Amniotic epithelial cell (primary cell): Measurements from ENCODE around the gene CTRB1.
"Not testable (repeated sequence)": the region's sequence is repeated elsewhere in the genome, so short reads cannot be mapped to it uniquely, and the experiment has no call there.

Experiments used
- DNase-seq: peaks from one replicate; pipeline ENCODE4 v3.0.0-alpha.2; 2010; ENCODE audit warnings: low read depth

Gene CTRB1

DNA sequence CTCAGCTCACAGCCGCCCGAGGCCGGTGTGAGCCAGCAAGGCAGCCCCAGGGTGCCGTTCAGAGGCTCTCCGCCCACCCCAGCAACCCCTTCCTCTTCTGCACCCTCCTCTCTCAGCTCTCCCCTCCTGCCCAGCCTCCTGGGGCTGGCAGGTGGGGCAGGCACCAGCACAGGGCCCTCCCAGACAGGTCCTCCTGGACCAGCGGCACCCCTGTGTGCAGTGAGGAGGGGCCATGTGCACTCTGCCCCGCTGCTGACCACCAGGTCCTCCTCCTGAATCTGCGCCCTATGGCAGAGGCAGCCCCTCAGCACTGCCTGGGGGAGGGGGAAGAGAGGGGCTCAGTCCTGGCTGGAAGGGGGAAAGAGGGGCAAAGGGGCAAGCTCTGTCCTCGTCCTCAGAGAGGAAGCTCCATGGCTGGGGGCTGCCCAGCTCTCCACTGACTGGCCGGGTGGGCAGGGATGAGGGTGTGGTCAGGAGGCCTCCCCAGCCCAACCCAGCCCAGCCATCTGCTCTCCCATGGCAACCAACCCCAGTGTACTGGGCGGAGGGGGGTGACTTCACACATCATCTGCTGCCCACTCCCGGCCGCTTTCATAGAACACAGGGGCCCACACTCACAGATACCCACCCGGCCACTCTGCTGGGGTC lies 38.0 kb downstream of the CTRB1 start:
- no peak for DNase-seq

DNA sequence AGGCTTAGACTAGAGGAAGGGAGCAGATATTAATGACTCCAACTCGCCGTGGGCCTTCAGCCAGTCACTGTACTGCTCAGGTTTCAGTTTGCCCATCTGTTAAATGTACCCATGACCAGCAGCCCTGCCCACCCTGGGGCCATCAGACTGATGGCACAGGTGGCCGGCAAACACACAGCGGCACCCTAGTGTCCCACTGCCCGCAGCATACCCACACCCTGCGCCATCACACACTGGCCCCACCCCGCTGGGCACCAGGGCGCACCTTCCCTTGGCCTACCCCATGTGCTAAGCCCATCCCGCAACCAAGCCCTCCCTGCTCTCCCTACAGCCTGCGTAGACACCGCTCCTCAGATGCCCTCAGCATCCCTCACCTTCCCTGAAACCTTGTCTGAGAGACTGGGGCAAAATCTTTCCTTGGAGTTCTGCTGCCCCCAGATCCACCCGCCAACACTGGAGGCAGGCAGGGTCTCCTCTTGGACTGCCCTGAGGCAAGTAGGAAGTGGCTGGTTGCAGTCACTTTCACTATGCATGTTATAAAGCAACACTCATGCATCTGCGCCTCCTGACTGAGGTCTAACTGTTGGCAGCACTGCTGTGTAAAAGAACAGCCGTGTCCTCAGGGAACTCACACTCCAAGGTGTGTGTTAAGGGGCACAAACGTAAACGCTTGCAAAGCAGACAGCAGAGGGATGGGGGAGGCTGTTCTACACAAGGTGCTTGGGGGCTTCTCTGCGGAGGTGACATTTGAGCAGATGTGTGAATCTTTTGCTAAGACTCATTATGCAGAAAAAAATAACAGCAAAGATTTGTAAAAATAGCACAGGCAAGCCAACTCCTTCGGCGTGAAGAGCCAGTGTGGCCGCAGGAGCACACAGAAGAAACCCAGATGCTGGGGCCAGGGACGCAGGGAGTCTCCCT lies 39.4 kb downstream of the CTRB1 start:
- no peak for DNase-seq

DNA sequence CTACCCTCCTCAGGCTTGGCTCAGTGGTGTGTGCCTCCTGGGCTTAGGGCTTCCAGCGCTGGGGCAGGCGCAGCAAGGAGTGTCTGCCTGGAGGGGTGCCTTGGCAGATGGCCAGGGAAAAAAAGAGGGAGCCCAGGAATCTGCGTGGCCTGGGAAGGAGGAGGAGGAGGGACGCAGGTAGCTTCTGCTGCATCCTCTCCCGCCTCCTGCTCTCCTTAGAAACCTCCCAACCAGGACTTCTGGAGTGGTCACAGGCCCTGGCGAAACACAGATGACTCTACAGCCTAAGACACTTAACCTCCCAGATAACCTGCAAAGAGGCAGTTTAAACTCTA lies 40.0 kb downstream of the CTRB1 start:
- no peak for DNase-seq

DNA sequence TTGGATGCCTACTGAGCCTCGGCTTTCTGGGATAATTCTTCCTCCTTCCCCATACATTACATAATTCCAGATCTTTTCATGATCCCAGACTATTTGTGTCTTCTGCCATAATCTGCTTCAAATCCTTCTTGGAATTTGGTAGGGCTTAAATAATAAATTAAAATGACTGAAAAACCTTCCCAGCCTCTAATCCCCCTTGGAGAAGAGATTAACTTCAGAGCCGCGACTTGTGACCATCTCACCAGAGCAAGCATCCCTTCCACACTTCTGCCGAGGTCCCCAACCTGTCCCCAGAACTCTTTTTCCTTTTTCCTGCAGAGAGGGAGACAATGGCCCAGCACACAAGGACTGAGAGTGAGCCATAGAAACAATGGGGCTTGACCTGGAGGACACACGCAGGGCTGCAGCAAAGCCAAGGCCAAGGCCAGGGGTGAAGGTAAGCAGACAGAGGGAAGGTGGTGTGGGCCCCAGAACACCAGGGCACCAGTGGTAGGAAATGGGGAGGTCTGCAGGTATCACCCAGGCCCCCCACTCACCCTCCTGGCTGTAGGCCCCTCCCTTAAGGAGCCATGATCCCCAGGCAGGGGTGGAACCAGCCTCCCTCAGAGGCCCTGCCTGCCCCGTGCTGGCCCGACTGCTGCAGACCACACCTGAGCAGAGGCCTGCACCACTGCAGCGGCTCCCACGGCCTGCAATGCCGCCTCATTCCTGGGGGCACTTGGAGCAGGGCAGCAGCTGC lies 42.2 kb downstream of the CTRB1 start:
- DNase-seq = no peak

DNA sequence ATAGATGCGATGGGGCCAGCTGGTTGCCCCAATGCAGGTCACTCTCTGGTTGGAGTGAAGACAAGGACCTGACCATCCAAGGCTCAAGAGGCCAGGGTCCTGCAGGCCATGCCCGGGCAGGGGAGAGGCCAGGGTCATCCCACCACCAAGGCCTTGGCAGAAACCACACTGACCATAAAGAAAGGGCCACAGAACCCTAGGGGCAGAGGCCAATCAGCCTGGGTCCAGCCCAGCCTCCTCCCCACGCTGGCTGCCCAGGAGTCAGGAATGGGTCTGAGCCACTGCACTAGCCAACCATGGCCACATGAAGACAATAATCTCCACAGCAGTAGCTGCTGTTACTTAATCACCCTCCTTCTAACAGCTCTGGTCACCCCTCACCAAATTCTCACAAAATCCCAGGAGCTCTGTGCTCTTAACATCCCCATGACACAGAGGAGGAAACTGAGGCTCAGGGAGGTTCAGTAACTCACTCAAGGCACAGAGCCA lies 42.8 kb downstream of the CTRB1 start:
- DNase-seq = no peak

DNA sequence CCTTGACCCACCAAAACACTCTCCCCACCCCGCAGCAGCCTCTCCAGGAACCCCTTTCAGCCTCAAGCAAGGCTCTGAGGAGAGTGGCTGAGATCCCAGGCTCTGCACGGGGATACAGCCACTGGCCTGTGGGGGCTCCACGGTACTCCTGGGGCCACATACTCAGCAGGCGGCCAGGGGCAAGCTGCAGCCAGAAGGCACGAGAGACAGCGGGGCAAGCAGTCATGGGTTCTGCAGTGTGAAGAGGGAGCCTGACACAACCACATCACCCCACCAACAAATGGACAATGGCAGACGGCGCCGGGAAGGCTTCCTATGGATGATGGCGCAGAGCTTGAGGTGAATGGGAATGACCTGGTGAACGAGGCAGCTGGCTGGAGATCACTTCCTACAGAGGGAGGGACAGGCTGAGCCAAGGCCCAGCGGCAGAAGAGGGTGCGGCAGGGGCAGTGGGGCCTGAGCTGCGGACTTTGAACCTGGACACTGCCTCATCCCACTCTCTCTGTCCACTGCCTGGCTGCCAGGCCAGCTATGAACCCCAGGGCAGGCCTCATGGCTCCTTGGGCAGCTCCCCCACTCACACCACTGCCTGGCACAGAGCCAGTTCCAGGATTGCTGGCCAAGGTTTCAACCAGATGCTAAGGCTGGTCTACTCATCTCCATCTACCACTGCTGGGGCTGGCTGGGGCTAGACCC lies 43.5 kb downstream of the CTRB1 start:
- DNase-seq = peak; percentile 79

DNA sequence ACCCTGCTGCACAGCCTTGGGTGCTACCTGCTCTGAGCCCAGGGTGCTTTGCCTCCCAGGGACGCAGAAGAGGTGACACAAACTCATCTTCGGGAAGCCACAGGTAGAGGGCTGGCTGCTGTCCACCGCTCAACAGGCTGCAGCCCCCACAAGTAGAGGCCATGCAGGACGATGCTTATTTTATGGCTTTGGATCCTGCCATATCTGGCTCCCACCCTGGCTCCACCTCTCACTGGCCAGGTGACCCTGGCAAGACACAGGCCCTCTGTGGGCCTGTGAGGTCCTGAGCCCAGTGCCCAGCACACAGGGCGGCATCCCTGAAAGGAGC lies 44.0 kb downstream of the CTRB1 start:
- DNase-seq = no peak

DNA sequence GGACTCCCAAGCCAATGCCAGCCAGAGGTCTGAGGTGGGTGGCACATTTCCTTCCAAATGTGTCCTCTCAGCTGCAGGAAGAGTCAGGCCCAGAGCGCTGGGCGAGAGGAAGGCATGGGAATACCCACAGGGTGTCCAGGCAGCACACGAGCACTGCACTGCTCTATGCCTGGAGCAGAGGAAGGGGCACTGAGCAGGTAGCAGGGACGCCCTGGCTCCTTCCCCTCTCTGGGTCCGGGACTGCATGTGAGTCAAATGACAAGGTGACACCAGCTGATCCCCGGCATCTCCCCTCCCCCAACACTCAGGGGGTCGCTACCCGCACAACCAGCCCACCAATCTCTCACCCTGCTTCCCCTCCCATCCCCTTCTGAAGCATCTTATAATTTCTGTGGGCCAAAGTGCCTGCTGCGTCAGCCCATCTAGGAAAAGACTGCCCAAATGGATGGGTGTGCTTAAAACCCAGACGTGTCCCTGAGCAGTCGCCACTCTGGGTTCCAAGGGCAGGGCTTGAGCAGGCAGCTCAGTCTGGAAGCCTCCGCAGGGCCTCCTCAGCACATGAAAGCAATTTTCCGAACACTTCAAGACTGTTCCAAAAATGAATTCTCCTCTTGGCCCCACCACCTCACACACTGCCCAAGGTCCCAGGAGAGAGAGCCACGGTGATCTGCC lies 44.6 kb downstream of the CTRB1 start:
- DNase-seq = no peak

DNA sequence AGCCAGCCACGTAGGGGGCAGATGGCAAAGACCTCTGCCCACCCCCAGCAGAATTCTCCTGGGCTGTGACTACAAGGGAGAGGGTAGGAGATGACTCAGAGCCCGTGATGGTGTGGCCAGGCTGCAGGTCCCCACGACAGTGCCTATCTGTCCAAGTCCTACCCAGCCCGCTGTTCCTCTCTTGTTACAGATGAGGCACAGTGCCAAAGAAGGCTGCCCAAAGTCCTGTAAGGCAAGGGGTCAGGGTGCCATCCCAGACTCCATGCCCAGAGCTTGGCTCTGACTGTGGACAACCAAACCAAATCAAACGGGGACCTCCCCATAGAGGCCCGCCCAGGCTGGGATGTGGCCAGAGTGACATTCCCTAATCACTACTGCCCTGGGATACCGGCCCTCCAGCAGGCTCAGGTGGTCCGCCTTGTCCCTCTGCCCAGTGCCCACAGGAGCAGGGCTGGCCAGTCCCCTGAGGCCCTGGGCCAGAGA lies 45.2 kb downstream of the CTRB1 start:
- DNase-seq = no peak

DNA sequence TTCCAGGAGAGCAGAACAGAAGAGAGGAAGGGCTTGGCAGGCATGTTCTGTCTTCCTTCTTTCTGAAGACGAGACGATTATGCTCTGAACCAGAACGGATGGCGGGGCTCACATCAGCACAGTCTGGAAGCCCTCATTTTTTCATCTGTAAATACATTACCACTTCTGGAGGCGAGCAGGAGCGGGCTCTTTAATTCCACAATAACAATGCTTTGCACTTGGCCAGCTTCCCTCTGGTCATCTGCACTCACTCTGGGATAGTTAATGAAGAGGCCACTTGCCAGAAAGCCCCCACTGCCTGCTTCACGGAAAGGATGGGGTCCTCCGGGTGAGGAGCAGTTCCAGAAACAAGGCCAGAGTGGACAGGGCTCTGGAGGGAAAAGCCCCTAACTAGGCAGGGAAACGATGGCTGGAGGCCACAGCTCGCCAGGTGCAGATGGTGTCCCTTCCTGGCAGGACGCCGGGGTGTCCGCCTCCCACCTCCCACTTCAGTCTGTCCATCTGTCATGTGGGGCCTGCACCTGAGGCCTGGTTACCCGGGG lies 45.7 kb downstream of the CTRB1 start:
- DNase-seq = no peak

DNA sequence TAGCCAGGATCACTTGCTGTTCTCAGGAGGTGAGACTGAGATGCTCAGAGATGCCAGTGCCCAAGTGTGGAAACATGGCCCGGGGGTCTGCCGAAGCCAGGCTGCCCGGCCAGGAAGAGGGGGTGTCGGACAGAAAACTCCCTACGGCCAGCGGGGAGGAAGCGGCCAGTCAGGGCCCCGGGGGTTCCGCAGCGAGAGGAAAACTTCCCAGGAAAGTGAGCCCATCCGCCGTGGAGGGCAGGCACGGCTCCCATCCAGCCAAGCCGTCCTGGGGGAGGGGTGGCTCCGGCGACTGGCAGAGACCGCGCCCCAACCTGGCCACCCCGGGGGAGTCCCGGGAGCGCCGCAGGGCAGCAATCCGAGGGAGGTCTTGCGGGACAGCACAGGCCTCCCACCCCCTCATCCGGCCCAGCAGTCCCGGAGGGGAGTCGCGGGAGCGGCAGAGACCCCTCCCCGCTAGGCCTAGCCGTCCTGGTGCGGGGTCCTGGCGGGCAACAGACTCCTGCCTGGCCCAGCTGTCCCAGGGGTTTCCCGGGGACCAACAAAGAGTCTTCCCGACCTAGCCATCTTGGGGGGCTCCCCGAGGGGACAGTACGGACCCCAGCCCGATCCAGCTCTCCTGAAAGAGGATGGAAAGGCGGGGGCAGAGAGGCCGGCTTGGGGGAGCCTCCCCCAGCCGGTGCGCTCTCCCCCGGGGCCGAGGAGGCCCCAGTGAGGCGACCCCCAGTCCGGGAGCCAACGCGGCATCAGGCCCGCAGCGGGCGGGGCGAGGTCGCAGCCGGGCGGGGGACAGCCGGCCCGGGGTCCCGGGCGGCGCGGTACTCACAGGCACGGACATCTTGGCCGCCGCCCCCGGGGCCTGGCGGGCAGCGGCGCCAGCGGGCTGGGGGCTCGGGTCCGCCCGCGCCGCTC lies 46.5 kb downstream of the CTRB1 start:
- DNase-seq = no peak

DNA sequence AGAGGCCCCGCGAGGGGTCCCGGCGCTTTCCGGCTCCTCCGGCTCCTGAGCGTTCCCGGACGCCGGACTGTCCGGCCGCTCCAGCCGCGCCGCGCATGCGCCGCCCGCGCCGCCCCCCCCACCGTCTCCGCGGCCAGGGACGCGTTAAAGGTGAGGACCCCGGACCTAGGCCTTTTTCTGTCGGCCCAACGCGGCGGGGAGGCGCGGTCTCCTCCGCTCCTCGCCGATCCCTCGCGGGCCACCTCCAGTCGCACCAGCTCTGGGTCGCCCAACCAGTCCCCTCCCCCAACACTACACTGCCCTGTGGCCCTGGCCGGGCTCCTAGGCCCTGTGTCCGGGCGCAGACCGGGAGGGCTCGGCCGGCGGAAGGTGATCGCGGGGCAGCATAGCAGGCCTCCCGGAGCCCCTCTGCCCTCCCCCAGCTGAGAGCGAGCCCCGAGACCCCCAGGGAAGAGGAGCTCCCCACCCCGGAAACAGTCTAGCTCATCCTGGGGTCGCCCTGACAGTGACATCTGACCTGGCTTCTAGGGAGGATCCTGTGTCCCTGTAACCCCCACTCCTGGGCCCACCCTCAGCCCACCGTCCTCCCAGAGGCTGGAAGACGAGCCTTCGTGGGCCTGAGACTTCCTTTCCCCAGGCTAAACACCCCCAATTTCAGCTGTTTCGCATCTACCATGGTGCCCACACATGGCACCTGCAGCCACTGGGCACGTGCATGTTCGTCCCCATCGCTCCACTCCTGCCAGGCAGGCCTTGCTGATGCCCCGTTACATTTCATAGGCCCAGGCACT lies 47.3 kb downstream of the CTRB1 start:
- DNase-seq = peak; percentile 64

DNA sequence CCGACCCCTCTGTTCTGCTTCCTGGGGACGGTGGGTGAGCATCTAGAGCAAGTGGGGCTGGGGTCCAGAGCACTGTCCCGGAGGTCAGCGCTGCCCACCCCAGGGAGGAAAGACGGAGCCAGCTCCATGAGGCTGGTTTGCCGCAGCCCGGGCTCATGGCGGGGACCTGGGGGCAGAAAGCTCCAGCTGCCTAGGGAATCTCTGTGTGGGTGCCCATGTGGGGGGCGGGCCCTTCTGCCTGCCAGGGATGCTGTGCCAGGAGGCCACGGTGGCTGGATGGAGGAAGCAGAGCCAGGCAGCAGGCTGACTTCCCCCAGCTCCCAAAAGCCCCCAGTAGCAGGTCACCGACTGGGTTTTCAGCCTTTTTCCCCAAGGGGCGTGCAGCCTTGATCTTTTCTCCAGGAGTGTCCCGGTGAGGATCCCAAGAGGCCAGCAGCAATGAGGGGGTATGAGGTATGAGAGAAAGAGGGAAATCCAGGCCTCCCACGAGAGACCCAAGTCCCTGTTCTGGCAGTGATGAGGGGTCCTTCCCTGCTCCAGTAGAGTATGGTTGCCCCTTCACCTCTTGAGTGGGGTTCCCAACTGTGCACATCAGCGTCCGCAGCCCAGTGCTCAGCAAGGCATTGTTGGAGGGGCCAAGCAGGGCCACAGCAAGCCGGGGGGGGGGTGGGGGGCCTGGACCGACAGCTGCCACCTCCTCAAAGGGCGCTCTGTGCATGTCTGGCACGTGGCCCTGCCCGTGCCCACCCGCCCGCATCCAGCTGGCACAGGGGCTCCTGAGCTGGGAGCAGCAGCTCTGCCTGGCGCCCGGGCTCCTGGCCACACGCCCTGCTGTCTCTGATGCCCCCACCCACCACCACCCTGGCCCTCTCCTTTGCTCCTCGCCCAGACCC lies 48.2 kb downstream of the CTRB1 start:
- DNase-seq = no peak

DNA sequence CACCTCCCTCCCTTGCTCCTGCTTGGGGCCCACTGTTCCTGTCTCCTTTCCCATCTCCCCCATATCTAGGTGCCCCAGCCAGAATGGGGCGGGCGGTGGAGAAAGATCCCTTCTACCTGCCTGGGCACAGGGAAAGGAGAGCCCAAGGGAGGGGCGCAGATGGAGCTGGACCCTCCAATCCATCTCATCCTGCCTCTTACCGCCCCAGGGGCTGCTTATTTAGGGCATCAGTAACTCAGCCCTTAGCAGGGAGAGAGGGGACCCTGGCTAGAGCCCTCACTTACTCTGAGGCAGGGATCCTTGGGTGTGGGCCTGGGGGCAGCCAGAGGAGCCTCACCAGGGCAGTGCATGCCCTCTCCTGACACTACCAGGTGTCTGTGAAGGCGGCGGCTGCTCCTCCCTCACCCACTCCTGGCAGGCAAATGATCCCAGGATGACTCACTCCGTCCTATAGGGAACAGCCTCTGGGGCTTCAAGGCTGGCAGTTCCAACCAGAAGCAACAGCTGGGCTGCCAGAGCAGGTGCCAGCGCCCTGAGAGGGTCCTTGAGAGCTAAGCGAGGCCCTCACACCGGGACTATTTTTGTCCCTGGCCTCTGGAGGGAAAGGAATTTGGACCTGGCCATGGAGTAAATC lies 49.0 kb downstream of the CTRB1 start:
- peak; percentile 71 for DNase-seq

DNA sequence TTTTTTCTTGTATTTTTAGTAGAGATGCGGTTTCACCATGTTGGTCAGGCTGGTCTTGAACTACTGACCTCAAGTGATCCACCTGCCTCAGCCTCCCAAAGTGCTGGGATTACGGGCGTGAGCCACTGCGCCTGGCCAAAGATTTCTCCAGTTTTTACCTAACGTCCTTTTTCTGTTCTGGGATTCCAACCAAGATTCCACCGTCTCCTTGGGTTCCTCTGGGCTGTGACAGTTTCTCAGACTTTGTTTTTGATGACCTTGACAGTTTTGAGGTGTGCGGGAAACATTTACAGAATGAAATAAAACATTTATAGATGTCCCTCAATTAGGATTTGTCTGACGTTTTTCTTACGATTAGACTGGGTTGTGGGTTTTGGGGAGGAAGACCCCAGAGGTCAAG lies 50.6 kb downstream of the CTRB1 start:
- DNase-seq = not testable (repeated sequence)

DNA sequence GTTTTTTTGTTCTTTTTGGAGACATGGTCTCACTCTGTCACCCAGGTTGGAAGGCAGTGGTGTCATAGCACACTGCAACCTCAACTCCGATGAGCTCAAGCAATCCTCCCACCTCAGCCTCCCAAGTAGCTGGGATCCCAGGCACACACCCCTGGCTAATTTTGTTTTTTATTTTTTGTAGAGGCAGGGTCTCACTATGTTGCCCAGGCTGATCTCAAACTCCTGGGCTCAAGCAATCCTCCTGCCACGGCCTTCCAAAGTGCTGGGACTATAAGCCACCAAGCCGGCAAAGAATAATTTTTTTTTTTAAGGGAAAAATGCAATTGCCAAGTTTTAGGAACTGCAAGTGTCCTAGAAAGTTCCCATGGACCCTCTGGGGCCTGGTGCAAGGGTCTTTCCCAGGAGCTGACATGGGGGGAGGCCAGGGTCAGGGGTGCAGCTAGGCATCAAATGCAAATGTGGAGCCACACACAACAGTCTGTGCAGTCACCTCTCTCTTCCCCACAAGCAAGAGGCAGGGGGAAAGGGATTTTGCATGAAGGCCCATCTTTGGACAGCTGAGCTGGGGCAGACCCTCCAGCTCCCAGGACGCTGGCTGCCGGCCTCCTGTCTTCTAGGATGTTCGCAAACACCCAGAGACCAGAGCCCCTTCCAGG lies 52.8 kb downstream of the CTRB1 start:
- DNase-seq = no peak

DNA sequence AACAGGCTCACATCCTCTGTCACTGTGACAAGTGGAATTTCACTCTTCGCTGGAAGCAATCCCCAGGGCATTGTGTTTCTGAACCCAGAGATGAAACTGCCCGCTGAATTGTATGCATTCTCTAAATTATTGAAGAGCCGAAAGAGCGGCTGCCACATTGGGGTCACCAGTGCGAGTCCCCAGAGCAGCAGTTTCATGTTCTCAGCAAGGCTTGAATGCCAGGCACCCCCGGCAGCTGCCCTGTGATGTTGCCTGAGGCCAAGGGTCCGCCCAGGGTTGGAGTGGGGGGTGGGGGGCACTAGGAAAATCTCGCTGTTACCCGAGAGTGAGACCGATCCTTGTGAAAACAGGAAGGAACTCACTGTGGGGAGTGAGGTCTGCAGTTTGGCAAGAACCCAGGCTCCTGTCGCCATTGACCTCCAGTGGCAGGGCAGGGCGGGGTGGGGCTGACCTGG lies 53.3 kb downstream of the CTRB1 start:
- DNase-seq = no peak
